GM12878 (cell line): ENCODE data around the gene TTLL11.

Experiments
- ETV6 ChIP-seq, 2 experiments: fragments of 450-650 bp in 1 of 2; IDR thresholded peaks in 1 of 2; conservative IDR thresholded peaks in 1 of 2; 2 replicates each; pipeline ENCODE4 v1.6.1; 2014; ENCODE audit warnings: antibody characterized with exemption in 1 of 2, borderline replicate concordance in 1 of 2, low read depth in 1 of 2, mild to moderate bottlenecking in 1 of 2, moderate library complexity in 1 of 2
- FOXM1 ChIP-seq: IDR thresholded peaks from 2 replicates; pipeline ENCODE4 v1.6.1; 2012; ENCODE audit warnings: low read depth, mild to moderate bottlenecking, inconsistent platforms, low read length, moderate library complexity
- MAX ChIP-seq: IDR thresholded peaks from 2 replicates; pipeline ENCODE4 v1.6.1; 2012; ENCODE audit warnings: low read depth, low read length, improper control_type of control experiment
- MYC ChIP-seq: IDR thresholded peaks from 2 replicates; pipeline ENCODE4 v1.6.1; 2011; ENCODE audit warnings: mild to moderate bottlenecking, low read length, moderate library complexity, inconsistent platforms; ENCODE audit not compliant: insufficient read depth, insufficient replicate concordance, insufficient read length, severe bottlenecking
- NR2F1 ChIP-seq: fragments of 450-650 bp; conservative IDR thresholded peaks from 2 replicates; pipeline ENCODE4 v1.6.1; 2017; ENCODE audit warnings: mild to moderate bottlenecking
- POLR2A ChIP-seq: IDR thresholded peaks from 2 replicates; pipeline ENCODE4 v1.6.1; 2011; ENCODE audit warnings: low read depth, mild to moderate bottlenecking, low read length
- RAD21 ChIP-seq: IDR thresholded peaks from 2 replicates; pipeline ENCODE4 v1.6.1; 2011; ENCODE audit warnings: mild to moderate bottlenecking, low read depth, low read length, moderate library complexity; ENCODE audit not compliant: insufficient read depth
- RELA ChIP-seq: fragments of 450-650 bp; IDR thresholded peaks from 2 replicates; pipeline ENCODE4 v1.8.0; 2014; ENCODE audit warnings: borderline replicate concordance; ENCODE audit not compliant: partially characterized antibody
- REST ChIP-seq: IDR thresholded peaks from 2 replicates; pipeline ENCODE4 v1.6.1; 2012; ENCODE audit warnings: mild to moderate bottlenecking, low read depth, low read length
- SMC3 ChIP-seq: IDR thresholded peaks from 2 replicates; pipeline ENCODE4 v1.6.1; 2011; ENCODE audit warnings: low read length, improper control_type of control experiment, borderline replicate concordance
- SRF ChIP-seq, 2 experiments: IDR thresholded peaks; 2 replicates each; pipeline ENCODE4 v1.6.1; 2011; ENCODE audit warnings: low read depth in 2 of 2, low read length in 2 of 2, mild to moderate bottlenecking in 1 of 2, moderate library complexity in 1 of 2
- TAF1 ChIP-seq: IDR thresholded peaks from 2 replicates; pipeline ENCODE4 v1.6.1; 2011; ENCODE audit warnings: mild to moderate bottlenecking, low read depth, low read length, borderline replicate concordance
- TF ChIP-seq, protein P1 (sequence below), 3 experiments: IDR thresholded peaks in 2 of 3; conservative IDR thresholded peaks in 1 of 3; 2 replicates each; pipeline ENCODE4 v1.5.1; 2011; ENCODE audit warnings: low read depth in 3 of 3, low read length in 3 of 3, mild to moderate bottlenecking in 3 of 3, control low read depth in 2 of 3, moderate library complexity in 2 of 3, inconsistent platforms in 1 of 3, mixed read lengths in 1 of 3; ENCODE audit not compliant: control insufficient read depth in 2 of 3, insufficient read depth in 1 of 3; ENCODE audit errors: extremely low read depth in 1 of 3
- TF ChIP-seq, protein P2 (sequence below): fragments of 450-650 bp; IDR thresholded peaks from 2 replicates; pipeline ENCODE4 v1.6.1; 2017; ENCODE audit warnings: mild to moderate bottlenecking

DNA sequence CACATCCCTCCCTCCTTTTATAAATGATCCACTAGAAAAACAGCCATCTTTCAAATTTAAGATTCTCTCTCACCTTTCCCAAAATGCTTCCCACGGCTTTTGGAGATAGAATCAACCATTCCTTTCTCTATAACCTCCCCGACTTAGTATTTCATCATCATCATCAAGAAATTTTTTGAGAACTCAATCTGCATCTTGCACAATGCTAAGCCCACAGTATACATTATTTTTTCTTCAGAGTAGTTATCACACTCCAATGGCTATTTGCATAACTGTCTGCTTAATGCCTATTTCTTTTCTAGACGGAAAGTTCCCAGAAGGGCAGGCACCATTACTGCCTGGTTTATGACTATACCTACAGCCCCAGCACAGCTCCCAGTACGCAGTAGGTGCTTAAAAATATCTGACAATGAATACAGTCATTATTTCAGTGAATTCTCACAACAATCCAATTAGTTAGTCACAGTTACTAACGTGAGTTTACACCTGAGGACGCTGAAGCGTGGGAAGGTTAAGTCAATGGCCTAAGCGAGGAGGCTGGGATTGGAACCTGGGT, 212.7 kb downstream of the TTLL11 start:
- no peak for TF ChIP-seq MYC
- TF ChIP-seq, protein P1, sequence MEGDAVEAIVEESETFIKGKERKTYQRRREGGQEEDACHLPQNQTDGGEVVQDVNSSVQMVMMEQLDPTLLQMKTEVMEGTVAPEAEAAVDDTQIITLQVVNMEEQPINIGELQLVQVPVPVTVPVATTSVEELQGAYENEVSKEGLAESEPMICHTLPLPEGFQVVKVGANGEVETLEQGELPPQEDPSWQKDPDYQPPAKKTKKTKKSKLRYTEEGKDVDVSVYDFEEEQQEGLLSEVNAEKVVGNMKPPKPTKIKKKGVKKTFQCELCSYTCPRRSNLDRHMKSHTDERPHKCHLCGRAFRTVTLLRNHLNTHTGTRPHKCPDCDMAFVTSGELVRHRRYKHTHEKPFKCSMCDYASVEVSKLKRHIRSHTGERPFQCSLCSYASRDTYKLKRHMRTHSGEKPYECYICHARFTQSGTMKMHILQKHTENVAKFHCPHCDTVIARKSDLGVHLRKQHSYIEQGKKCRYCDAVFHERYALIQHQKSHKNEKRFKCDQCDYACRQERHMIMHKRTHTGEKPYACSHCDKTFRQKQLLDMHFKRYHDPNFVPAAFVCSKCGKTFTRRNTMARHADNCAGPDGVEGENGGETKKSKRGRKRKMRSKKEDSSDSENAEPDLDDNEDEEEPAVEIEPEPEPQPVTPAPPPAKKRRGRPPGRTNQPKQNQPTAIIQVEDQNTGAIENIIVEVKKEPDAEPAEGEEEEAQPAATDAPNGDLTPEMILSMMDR (IDR thresholded peaks at IDR 0.05 in 2 of 3, conservative IDR thresholded peaks at IDR 0.05 in 1 of 3; ENCODE audit: control insufficient read depth in 2 of 3, extremely low read depth in 1 of 3, insufficient read depth in 1 of 3, low read depth in 3 of 3, low read length in 3 of 3), result no peak
- TF ChIP-seq POLR2A, result no peak
- TF ChIP-seq, protein P2, sequence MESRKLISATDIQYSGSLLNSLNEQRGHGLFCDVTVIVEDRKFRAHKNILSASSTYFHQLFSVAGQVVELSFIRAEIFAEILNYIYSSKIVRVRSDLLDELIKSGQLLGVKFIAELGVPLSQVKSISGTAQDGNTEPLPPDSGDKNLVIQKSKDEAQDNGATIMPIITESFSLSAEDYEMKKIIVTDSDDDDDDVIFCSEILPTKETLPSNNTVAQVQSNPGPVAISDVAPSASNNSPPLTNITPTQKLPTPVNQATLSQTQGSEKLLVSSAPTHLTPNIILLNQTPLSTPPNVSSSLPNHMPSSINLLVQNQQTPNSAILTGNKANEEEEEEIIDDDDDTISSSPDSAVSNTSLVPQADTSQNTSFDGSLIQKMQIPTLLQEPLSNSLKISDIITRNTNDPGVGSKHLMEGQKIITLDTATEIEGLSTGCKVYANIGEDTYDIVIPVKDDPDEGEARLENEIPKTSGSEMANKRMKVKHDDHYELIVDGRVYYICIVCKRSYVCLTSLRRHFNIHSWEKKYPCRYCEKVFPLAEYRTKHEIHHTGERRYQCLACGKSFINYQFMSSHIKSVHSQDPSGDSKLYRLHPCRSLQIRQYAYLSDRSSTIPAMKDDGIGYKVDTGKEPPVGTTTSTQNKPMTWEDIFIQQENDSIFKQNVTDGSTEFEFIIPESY, result no peak
- TF ChIP-seq REST, result no peak
- TF ChIP-seq RELA, result no peak
- no peak for TF ChIP-seq TAF1
- TF ChIP-seq RAD21, result no peak
- TF ChIP-seq ETV6 (conservative IDR thresholded peaks at IDR 0.05 in 1 of 2, IDR thresholded peaks at IDR 0.05 in 1 of 2; ENCODE audit: borderline replicate concordance in 1 of 2, low read depth in 1 of 2), result no peak
- TF ChIP-seq SMC3, result no peak
- no peak for TF ChIP-seq NR2F1
- no peak for TF ChIP-seq FOXM1
- TF ChIP-seq SRF (IDR thresholded peaks at IDR 0.05; ENCODE audit: low read depth in 2 of 2, low read length in 2 of 2), result no peak
- TF ChIP-seq MAX, result no peak
